ENCODE data around the gene GPR42. TPM values are rescaled to one million over a fixed set of nuclear protein-coding genes. Genes with fewer than 3 reads are reported as not detected.

Gene GPR42
- total RNA-seq, 2 donors from 2014 or later: not detected

DNA sequence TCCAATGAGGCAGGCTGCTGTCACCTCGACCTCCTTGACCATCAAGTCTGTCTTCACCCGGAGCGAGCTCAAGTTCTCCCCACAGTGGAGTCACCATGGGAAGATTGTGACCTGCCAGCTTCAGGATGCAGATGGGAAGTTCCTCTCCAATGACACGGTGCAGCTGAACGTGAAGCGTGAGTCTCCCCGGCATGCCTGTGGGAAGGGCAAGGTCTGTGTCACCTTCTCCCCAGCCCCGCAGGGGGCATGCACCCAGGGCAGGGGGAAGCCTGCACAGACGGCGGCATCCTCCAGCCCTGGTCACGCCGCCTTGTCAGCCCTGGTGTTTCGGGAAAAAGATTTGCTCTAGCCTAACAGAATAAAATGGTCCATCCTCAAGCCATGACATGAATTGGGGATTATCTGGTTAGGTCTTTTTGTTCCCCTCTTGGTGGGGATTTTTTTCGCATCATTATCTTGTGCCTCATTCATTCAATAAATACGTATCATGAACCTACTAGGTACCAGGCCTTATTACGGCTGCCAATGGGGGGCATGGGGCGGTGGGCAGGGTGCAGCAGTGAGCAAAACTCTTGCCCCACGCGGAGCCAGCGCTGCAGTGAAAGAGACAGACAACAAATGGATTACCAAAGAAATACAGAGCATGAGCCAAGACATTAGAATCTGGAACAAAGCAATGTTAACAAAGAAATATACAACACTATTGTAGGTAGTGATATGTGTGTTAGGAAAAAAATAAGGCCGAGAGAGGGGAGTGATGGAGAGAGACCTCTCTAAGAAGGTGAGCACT, 34.5 kb upstream of the GPR42 start:
- no peak for DNase-seq (ENCODE audit: low spot score)
- H3K27ac ChIP-seq: no peak overlapping the region
- H3K4me3 ChIP-seq: no peak overlapping the region
- H3K36me3 ChIP-seq: no peaks in the 10 kb centered on the region
- H3K9me3 ChIP-seq: no peaks in the 10 kb centered on the region
- no peaks in the 10 kb centered on the region for H3K27me3 ChIP-seq
- H3K4me1 ChIP-seq: no peaks in the 10 kb centered on the region
- TF ChIP-seq, protein P1, sequence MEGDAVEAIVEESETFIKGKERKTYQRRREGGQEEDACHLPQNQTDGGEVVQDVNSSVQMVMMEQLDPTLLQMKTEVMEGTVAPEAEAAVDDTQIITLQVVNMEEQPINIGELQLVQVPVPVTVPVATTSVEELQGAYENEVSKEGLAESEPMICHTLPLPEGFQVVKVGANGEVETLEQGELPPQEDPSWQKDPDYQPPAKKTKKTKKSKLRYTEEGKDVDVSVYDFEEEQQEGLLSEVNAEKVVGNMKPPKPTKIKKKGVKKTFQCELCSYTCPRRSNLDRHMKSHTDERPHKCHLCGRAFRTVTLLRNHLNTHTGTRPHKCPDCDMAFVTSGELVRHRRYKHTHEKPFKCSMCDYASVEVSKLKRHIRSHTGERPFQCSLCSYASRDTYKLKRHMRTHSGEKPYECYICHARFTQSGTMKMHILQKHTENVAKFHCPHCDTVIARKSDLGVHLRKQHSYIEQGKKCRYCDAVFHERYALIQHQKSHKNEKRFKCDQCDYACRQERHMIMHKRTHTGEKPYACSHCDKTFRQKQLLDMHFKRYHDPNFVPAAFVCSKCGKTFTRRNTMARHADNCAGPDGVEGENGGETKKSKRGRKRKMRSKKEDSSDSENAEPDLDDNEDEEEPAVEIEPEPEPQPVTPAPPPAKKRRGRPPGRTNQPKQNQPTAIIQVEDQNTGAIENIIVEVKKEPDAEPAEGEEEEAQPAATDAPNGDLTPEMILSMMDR (IDR thresholded peaks at IDR 0.05): no peak

DNA sequence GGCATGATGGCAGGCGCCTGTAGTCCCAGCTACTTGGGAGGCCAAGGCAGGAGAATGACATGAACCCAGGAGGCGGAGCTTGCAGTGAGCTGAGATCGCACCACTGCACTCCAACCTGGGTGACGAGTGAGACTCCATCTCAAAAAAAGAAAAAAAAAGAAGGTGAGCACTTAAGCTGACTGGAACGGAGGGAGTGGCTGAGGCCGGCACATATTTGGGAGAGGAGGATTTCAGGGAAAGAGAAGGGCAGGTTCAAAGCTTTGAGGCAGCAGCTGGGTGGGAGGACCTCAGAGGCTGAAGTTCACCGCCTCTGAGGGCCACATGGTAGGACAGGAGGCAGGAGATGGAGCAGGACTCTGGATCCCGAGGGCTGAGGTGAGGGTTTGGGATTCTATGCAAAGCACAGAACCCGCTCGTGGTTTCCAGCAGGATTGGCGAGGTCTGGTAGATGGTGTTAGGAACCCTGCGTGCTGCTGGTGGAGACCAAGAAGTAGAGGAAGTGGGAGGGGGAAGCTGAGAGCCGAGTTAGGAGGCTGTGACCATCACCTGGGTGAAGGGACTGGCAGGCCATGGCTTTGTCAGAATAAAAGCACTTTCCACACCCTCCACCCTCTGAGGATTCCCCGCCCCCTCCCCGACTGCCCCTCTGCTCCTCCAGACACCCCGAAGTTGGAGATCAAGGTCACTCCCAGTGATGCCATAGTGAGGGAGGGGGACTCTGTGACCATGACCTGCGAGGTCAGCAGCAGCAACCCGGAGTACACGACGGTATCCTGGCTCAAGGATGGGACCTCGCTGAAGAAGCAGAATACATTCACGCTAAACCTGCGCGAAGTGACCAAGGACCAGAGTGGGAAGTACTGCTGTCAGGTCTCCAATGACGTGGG, 33.5 kb upstream of the GPR42 start:
- DNase-seq (ENCODE audit: low spot score): no peak
- no peaks in the 10 kb centered on the region for H3K27me3 ChIP-seq
- no peaks in the 10 kb centered on the region for H3K4me1 ChIP-seq
- H3K9me3 ChIP-seq: no peaks in the 10 kb centered on the region
- no peak overlapping the region for H3K4me3 ChIP-seq
- H3K27ac ChIP-seq: no peak overlapping the region
- no peaks in the 10 kb centered on the region for H3K36me3 ChIP-seq
- TF ChIP-seq, protein P1 (IDR thresholded peaks at IDR 0.05): no peak

DNA sequence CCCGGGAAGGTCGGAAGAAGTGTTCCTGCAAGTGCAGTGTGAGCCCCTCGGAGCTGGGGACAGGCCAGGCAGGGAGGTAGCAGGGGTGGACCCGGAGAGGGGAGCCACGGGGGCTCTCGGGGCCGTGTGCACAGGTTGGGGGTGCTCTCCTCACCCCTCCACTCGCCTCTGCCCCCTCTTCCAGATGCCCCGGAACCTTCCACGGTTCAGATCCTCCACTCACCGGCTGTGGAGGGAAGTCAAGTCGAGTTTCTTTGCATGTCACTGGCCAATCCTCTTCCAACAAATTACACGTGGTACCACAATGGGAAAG, 32.9 kb upstream of the GPR42 start:
- no peaks in the 10 kb centered on the region for H3K27me3 ChIP-seq
- DNase-seq (ENCODE audit: low spot score): no peak
- no peaks in the 10 kb centered on the region for H3K4me1 ChIP-seq
- H3K4me3 ChIP-seq: no peak overlapping the region
- no peak overlapping the region for H3K27ac ChIP-seq
- H3K36me3 ChIP-seq: no peaks in the 10 kb centered on the region
- H3K9me3 ChIP-seq: no peaks in the 10 kb centered on the region
- TF ChIP-seq, protein P1 (IDR thresholded peaks at IDR 0.05): no peak

DNA sequence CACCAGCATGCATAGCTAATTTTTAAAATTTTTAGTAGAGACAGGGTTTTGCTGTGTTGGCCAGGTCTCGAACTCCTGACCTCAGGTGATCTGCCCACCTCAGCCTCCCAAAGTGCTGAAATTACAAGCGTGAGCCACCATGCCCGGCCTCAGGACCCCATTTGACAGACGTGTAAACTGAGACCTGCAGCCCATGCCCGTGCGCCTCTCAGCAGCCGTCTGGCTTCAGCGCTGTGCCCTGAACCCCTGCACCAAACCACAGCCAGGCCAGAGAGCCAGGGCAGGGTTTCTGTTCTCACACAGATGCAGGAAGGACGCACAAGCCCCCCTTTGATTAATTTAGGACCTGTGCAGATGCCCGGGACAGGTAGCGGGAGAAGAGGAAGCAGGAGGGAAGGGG, 30.4 kb upstream of the GPR42 start:
- Histone ChIP-seq H3K27ac (no peak overlapping the region), H3K9me3 (no peaks in the 10 kb centered on the region), H3K27me3 (no peaks in the 10 kb centered on the region), H3K36me3 (no peaks in the 10 kb centered on the region), H3K4me3 (no peak overlapping the region), H3K4me1 (no peaks in the 10 kb centered on the region)
- TF ChIP-seq, protein P1 (IDR thresholded peaks at IDR 0.05): no peak
- DNase-seq (ENCODE audit: low spot score): no peak

DNA sequence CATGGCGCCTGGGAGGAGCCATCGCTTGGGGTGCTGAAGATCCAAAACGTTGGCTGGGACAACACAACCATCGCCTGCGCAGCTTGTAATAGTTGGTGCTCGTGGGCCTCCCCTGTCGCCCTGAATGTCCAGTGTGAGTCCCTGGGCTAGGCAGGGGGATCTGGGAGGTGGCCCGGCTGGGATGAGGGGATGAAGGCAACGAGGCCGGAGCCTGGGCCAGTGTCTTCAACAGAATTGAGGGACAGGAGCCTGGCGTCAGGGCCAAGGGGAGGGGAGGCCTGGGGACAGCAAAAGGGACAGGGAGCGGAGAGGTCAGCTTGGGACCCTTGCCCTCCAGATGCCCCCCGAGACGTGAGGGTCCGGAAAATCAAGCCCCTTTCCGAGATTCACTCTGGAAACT, 29.9 kb upstream of the GPR42 start:
- no peak overlapping the region for H3K27ac ChIP-seq
- TF ChIP-seq, protein P1 (IDR thresholded peaks at IDR 0.05): no peak
- no peak for DNase-seq (ENCODE audit: low spot score)
- no peaks in the 10 kb centered on the region for H3K27me3 ChIP-seq
- no peaks in the 10 kb centered on the region for H3K4me1 ChIP-seq
- no peaks in the 10 kb centered on the region for H3K9me3 ChIP-seq
- H3K4me3 ChIP-seq: no peak overlapping the region
- no peaks in the 10 kb centered on the region for H3K36me3 ChIP-seq

Data from right atrium auricular region (tissue), 2 donors.